HG03159 (cell line): Measurements from ENCODE around the gene ACOT13.
"Not testable (repeated sequence)": the region's sequence is repeated elsewhere in the genome, so short reads cannot be mapped to it uniquely, and the experiment has no call there.

Experiments used
- ATAC-seq: cut with Tn5 transposase; IDR thresholded peaks from one replicate; pipeline ENCODE4 v1.9.1; 2021; ENCODE audit warnings: mild to moderate bottlenecking, moderate library complexity; ENCODE audit not compliant: unreplicated experiment

Gene ACOT13

DNA sequence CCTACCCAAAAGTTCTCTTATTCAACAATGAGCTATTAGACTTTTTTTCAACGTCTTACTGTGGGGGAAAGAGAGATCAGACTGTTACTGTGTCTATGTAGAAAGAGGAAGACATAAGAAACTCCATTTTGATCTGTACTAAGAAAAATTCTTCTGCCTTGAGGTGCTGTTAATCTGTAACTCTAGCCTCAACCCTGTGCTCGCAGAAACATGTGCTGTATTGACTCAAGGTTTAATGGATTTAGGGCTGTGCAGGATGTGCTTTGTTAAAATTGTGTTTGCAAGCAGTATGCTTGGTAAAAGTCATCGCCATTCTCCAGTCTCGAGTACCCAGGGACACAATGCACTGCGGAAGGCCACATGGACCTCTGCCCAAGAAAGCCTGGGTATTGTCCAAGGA, 5.1 kb upstream of the ACOT13 start:
- ATAC-seq: not testable (repeated sequence)

DNA sequence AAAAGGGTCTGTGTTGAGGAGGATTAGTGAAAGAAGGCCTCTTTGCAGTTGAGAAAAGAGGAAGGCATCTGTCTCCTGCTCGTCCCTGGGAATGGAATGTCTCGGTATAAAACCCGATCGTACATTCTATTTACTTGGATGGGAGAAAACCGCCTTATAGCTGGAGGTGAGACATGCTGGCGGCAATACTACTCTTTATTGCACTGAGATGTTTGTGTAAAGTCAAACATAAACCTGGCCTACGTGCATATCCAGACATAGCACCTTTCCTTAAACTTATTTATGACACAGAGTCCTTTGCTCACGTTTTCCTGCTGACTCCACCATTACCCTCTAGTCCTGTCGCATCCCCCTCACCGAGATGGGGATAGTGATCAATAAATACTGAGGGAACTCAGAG, 4.6 kb upstream of the ACOT13 start:
- no peak for ATAC-seq

- no peak for ATAC-seq
Observed at GRCh38 chr6:24663189-24663588, 3.7 kb upstream of the ACOT13 start.

- ATAC-seq: no peak
Observed at GRCh38 chr6:24664046-24664987, 2.6 kb upstream of the ACOT13 start.

- peak; percentile 35 for ATAC-seq
Observed at GRCh38 chr6:24666097-24666640, 708 bp upstream of the ACOT13 start.

DNA sequence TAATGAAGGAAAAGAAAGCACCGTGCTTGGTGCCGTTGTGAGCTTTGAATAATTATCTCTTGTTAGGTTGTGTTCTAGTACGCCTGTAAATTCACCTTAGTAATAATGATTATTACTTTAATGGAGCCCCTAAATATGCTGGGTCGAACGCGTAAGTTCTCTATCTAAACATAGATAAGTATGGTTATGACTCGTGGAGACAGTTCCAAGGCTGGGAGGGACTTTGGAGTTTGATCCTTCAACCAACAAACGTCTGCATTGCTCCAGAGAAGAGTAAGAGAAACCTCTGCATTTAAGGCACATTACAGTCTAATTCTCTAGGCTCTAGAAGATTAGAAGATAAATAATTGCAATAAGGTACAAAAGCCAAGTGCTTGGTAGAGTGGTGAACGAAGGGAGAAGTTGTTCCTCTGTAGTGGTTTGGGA, 514 bp downstream of the ACOT13 start:
- peak; percentile 0 for ATAC-seq

DNA sequence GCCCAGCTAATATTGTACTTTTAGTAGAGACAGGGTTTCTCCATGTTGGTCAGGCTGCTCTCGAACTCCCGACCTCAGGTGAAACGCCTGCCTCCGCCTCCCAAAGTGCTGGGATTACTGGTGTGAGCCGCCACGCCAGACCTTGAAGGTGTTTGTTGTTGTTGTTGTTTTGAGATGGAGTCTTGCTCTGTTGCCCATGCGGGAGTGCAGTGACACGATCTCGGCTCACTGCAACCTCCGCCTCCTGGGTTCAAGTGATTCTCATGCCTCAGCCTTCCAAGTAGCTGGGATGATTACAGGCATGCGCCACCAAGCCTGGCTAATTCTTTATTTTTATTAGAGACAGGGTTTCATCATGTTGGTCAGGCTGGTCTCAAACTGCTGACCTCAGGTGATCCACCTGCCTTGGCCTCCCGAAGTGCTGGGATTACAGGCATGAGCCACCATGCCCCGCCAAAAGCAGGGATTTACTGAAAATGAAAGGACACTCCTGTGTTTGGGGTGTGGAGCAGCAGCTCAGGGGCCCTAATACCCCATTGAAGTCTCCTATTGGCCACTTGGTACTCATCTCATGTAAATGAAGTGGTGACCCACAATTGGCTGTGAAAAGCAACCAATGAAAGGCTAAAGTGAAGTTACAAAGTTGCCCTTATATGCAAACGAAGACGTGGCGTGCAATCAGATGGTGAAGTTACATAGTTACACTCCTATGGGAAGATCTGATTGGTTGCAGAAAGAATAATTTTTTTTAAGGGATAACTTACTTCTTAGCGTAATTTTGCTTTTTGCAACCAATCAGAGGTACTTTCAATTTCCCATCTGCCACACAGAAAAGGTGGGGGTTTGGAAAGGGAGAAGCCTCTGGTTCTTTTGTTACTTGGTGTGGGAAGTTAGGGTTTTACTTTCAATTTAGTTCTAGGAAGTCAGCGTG, 1.5 kb downstream of the ACOT13 start:
- not testable (repeated sequence) for ATAC-seq

DNA sequence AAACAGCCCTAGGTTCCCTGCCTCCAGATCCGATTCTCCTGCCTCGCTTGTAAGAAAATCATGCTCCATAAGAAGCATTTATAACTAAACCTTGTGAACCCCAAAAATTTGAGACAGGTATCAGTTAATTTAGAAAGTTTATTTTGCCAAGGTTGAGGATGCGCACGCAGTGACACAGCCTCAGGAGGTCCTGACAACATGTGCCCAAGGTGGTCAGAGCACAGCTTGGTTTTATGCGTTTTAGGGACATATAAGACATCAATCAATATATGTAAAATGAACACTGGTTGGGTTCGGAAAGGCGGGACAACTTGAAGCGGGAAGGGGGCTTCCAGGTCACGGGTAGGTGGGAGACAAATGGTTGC, 2.1 kb downstream of the ACOT13 start:
- ATAC-seq: no peak

DNA sequence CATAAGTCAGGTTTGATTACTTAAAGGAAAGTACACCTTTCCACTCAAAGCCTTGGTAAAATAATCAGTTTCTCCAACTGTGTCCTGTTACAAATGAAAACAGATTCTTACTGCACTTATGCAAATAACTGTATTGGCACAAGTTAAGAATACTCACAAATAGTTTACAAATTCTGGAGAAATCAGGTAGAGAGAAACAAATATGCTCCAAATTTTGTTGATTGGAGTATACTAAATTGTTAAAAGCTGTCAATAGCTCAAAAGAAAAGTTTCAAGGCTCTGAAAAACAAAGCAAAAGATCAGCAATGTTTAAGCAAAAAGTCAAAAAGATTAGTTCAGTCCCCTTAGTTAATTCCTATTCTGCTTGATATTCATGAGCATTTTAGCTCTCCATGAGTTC, 3.6 kb downstream of the ACOT13 start:
- not testable (repeated sequence) for ATAC-seq

GRCh38 chr6:24671077-24671476, 4.2 kb downstream of the ACOT13 start:
- not testable (repeated sequence) for ATAC-seq

DNA sequence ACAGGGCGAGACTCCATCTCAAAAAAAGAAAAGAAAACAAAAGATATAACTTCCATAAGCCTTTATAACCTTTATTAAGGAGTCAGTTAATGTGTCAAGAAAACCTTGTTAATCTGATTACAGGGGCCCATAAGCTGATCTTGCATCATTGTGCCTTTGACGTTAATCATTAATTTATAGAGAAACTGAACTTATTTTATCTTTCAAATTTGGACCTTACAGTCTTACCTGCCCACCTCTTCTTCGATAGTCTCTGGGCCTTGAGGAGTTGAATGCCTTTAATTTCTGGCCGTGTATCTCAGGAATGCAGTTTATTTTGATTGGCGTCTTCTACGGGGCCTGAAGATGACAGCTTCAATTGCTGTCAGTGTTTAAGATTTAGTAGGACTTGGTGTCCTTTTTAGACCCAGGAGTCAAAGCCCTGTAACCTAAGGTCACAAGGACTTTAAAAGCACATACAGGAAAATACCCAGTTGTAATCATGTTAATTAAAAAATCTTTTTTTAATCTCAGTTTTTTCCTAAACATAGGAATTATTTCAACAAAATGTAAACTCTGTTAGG, 5.8 kb downstream of the ACOT13 start:
- no peak for ATAC-seq

GRCh38 chr6:24673625-24674024, 6.7 kb downstream of the ACOT13 start:
- ATAC-seq: no peak

- ATAC-seq: not testable (repeated sequence)
Observed at GRCh38 chr6:24678792-24679352, 12.0 kb downstream of the ACOT13 start.

GRCh38 chr6:24680582-24680981, 13.7 kb downstream of the ACOT13 start:
- no peak for ATAC-seq

- no peak for ATAC-seq
Observed at GRCh38 chr6:24683297-24684296, 16.7 kb downstream of the ACOT13 start.

- no peak for ATAC-seq
Observed at GRCh38 chr6:24686408-24686807, 19.5 kb downstream of the ACOT13 start.

GRCh38 chr6:24686946-24687345, 20.1 kb downstream of the ACOT13 start:
- no peak for ATAC-seq

DNA sequence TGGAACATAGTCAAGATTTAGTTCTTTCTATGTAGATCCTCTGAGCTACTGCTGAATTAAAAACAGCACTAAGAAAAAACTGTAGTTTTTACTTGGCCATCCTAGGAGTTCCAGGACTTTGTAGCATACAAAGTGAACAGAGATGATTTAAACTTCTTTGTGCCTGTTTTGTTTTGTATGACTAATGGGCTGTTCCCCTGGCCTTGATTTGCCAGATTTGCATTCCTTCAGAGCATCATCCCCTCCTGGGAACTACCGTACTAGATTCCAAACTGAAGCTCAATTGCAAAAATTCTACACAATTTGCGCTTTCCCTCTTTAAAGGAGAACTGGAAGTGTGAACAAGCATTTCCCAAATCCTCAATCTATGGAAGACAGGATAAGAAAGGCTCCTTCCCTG, 23.1 kb downstream of the ACOT13 start:
- no peak for ATAC-seq

DNA sequence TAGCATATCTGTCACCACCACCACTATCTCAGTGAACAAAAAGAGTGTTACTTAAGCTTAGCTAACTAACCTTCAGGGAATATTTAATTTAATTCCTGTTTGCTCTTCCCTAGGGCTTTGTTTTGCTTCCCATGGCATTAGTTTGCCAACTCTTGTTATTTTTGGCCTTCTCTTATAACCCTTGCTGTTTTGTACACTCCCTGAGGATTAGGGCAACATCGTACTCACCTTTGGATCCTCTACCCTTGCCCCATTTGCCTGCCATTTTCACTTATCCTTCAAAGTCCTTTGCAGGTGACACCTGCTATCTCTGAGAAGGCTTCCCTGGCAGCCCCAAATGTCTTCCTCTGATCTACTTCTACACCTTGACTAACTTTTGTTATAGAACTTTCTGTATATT, 23.7 kb downstream of the ACOT13 start:
- ATAC-seq: no peak
